Activated CD4-positive, alpha-beta memory T cell treated with anti-CD3 and anti-CD28 coated beads, Interleukin-2, amount 10 ng/mL, durations not matched to agents 7 days and 5 days (primary cell): ENCODE results near the gene FREM2. TPM values are rescaled to one million over a fixed set of nuclear protein-coding genes. Genes with fewer than 3 reads are reported as not detected.

ENCODE experiments used
- CTCF ChIA-PET: fragments of 350-600 bp; sonication (Branson Sonifier 250); formaldehyde crosslinking; loops from one replicate; lab custom pipeline; 2021; ENCODE audit warnings: antibody characterized with exemption, inconsistent platforms; lab: Charles Lee
- POLR2A ChIA-PET: fragments of 350-600 bp; sonication (Branson Sonifier 250); formaldehyde crosslinking; loops from one replicate; lab custom pipeline; 2021; ENCODE audit warnings: antibody characterized with exemption; lab: Charles Lee
- DNase-seq: peaks from one replicate; pipeline ENCODE4 v3.0.0-alpha.2; 2020
- H3K27ac Mint-ChIP-seq: one replicate; pipeline ENCODE4 v1.8.0; 2021; ENCODE audit warnings: mild to moderate bottlenecking, mixed read lengths
- H3K27me3 Mint-ChIP-seq: one replicate; pipeline ENCODE4 v1.8.0; 2021; ENCODE audit warnings: mixed read lengths
- H3K36me3 Mint-ChIP-seq: one replicate; pipeline ENCODE4 v1.8.0; 2021; ENCODE audit warnings: low read depth, mixed read lengths
- H3K4me1 Mint-ChIP-seq: one replicate; pipeline ENCODE4 v1.8.0; 2021; ENCODE audit warnings: mixed read lengths
- H3K4me3 Mint-ChIP-seq: one replicate; pipeline ENCODE4 v1.8.0; 2021; ENCODE audit warnings: mild to moderate bottlenecking, mixed read lengths
- H3K9me3 Mint-ChIP-seq: one replicate; pipeline ENCODE4 v1.8.0; 2021; ENCODE audit warnings: mixed read lengths
- total RNA-seq, 2 experiments: library from RNA; stranded (reverse); gene quantifications; one replicate each; pipeline ENCODE4 v1.2.3, GENCODE V29; 2021

Gene FREM2
- total RNA-seq, 2 experiments from 2014 or later = not detected

DNA sequence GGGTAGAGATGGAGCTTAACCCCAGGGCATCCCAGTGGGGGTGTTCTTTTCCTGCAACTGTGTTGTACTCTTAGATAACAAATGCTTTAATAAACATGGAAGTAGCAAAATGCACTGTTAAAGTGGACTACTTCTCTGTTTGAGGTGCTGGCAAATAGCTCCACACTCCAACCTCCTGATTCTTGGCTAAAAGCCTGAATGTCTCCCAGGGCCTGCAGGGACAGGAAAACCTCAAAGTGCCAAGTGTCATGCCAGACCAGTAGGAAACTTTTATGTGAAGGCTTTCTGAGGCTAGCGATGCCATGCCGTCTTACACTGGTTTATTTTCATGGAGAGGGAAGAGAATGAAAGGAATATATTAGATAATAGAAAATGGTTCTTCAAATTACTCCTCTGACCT lies 6.8 kb downstream of the FREM2 start:
- Mint-ChIP-seq H3K27ac (no peak overlapping the region), H3K9me3 (no peaks in the 10 kb centered on the region), H3K4me1 (no peaks in the 10 kb centered on the region), H3K36me3 (no peaks in the 10 kb centered on the region), H3K27me3 (no peaks in the 10 kb centered on the region), H3K4me3 (no peak overlapping the region)
- POLR2A ChIA-PET = no interaction called here
- no peak for DNase-seq
- CTCF ChIA-PET = no interaction called here

DNA sequence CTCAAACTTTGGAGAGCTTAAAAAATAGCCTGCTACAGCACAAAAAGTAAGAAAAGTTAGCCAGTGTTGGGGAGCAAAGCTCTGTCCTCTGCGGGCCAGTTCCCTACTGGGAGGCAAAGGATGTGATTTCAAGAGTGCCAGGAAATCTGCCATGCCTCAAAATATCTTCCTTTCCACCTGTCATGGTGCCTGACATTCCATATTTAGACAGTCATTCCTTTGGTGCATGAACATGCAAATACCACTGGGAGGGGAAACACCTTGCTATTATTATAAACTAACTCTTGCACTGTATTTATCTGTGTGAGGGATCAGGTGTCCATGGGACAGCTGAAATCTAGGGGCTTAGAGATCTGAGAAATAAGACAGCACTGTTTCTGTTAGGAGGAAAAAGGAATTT lies 10.3 kb downstream of the FREM2 start:
- no peaks in the 10 kb centered on the region for H3K4me1 Mint-ChIP-seq
- ChIA-PET POLR2A (no interaction called here), CTCF (no interaction called here)
- no peak overlapping the region for H3K27ac Mint-ChIP-seq
- no peaks in the 10 kb centered on the region for H3K9me3 Mint-ChIP-seq
- no peaks in the 10 kb centered on the region for H3K36me3 Mint-ChIP-seq
- H3K27me3 Mint-ChIP-seq = no peaks in the 10 kb centered on the region
- no peak overlapping the region for H3K4me3 Mint-ChIP-seq
- DNase-seq = no peak

GRCh38 chr13:38697628-38698333 lies 10.9 kb downstream of the FREM2 start:
- H3K4me1 Mint-ChIP-seq = no peaks in the 10 kb centered on the region
- no peaks in the 10 kb centered on the region for H3K27me3 Mint-ChIP-seq
- no peak overlapping the region for H3K4me3 Mint-ChIP-seq
- H3K36me3 Mint-ChIP-seq = no peaks in the 10 kb centered on the region
- DNase-seq = no peak
- no peaks in the 10 kb centered on the region for H3K9me3 Mint-ChIP-seq
- ChIA-PET CTCF (no interaction called here), POLR2A (no interaction called here)
- no peak overlapping the region for H3K27ac Mint-ChIP-seq

- DNase-seq = no peak
- no peaks in the 10 kb centered on the region for H3K9me3 Mint-ChIP-seq
- H3K27me3 Mint-ChIP-seq = no peaks in the 10 kb centered on the region
- H3K36me3 Mint-ChIP-seq = no peaks in the 10 kb centered on the region
- no peak overlapping the region for H3K4me3 Mint-ChIP-seq
- ChIA-PET POLR2A (no interaction called here), CTCF (no interaction called here)
- H3K4me1 Mint-ChIP-seq = no peaks in the 10 kb centered on the region
- H3K27ac Mint-ChIP-seq = no peak overlapping the region
These were observed 13.2 kb downstream of the FREM2 start for GRCh38 chr13:38700051-38700450.

DNA sequence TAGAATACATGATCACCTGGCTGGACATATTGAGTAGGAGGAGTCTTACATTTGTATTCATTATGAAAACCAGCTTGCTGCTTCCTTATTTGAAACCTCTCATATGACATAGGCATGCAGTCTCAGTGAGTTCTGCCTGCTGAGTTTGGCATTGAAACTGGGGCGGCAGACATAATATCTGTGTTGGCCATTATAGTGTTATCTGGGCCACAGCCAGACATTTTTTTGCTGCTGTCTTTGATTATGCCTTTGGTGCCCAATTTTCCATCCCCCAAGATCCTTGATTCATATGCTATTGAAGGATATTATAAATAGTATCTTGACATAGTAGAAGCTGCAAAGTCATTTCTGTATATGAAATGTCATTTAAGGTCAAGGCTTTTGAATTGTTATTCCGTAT lies 15.8 kb downstream of the FREM2 start:
- Mint-ChIP-seq H3K36me3 (no peaks in the 10 kb centered on the region), H3K4me1 (no peaks in the 10 kb centered on the region), H3K4me3 (no peak overlapping the region), H3K27me3 (no peaks in the 10 kb centered on the region), H3K9me3 (no peaks in the 10 kb centered on the region), H3K27ac (no peak overlapping the region)
- ChIA-PET CTCF (no interaction called here), POLR2A (no interaction called here)
- no peak for DNase-seq

- Mint-ChIP-seq H3K9me3 (no peaks in the 10 kb centered on the region), H3K36me3 (no peaks in the 10 kb centered on the region), H3K4me3 (no peak overlapping the region), H3K27me3 (no peaks in the 10 kb centered on the region), H3K27ac (no peak overlapping the region), H3K4me1 (no peaks in the 10 kb centered on the region)
- POLR2A ChIA-PET = no interaction called here
- CTCF ChIA-PET = no interaction called here
- no peak for DNase-seq
These were observed 16.4 kb downstream of the FREM2 start for GRCh38 chr13:38703255-38703654.

GRCh38 chr13:38705365-38705764 lies 18.5 kb downstream of the FREM2 start:
- no peak for DNase-seq
- Mint-ChIP-seq H3K4me3 (no peak overlapping the region), H3K4me1 (no peaks in the 10 kb centered on the region), H3K27ac (no peak overlapping the region), H3K9me3 (peaks cover 3% of the 10 kb centered on the region), H3K27me3 (no peaks in the 10 kb centered on the region), H3K36me3 (no peaks in the 10 kb centered on the region)
- CTCF ChIA-PET = no interaction called here
- POLR2A ChIA-PET = no interaction called here

- Mint-ChIP-seq H3K36me3 (no peaks in the 10 kb centered on the region), H3K27me3 (no peaks in the 10 kb centered on the region), H3K27ac (no peak overlapping the region), H3K4me3 (no peak overlapping the region), H3K9me3 (peaks cover 3% of the 10 kb centered on the region), H3K4me1 (no peaks in the 10 kb centered on the region)
- ChIA-PET CTCF (no interaction called here), POLR2A (no interaction called here)
- DNase-seq = no peak
These were observed 20.6 kb downstream of the FREM2 start for GRCh38 chr13:38707460-38707859.

DNA sequence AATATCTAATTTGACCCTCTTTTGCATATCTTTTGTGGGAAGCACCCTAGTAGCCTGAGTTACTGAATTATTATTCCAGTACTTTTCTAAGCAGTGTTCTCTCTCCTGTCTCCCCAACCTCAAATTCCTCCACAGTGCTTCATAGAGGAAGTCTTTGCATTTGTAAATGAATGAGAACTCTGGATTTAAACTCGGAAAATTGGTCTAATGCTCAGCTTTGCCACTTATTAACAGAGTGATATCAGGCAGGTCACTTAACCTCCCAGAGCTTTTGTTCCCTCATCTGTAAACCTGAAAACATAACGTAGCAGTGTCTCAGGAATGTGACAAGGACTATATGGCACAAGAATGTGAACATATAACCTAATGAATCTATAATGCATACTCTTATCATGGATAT lies 26.2 kb downstream of the FREM2 start:
- no peak overlapping the region for H3K4me3 Mint-ChIP-seq
- H3K27me3 Mint-ChIP-seq = no peaks in the 10 kb centered on the region
- no peaks in the 10 kb centered on the region for H3K4me1 Mint-ChIP-seq
- peaks cover 3% of the 10 kb centered on the region for H3K9me3 Mint-ChIP-seq
- DNase-seq = no peak
- CTCF ChIA-PET = no interaction called here
- POLR2A ChIA-PET = no interaction called here
- H3K27ac Mint-ChIP-seq = no peak overlapping the region
- H3K36me3 Mint-ChIP-seq = no peaks in the 10 kb centered on the region

GRCh38 chr13:38718374-38718773 lies 31.5 kb downstream of the FREM2 start:
- Mint-ChIP-seq H3K9me3 (no peaks in the 10 kb centered on the region), H3K27ac (no peak overlapping the region), H3K4me3 (no peak overlapping the region), H3K4me1 (no peaks in the 10 kb centered on the region), H3K36me3 (no peaks in the 10 kb centered on the region), H3K27me3 (peaks cover 2% of the 10 kb centered on the region)
- ChIA-PET POLR2A (no interaction called here), CTCF (no interaction called here)
- DNase-seq = no peak

DNA sequence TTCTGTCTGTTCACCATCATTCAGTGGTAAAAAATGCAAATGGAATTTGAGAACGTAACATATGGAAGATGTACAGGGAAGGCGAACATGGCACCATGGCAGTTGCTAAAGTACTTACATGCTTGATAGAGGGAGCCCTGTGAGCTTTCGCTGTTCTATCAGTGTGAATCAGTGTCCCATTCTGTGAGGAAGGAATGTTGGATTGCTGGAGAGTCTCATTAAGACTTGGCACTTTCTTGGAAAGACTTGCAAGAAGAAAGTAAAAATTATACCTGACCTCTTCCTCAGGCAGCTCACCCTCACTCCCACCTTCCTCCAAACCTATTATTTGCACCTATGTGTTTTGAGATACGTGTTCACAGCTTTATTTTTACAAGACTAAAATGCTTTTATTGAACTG lies 43.5 kb downstream of the FREM2 start:
- no peak for DNase-seq
- H3K27ac Mint-ChIP-seq = no peak overlapping the region
- no peaks in the 10 kb centered on the region for H3K9me3 Mint-ChIP-seq
- no peaks in the 10 kb centered on the region for H3K36me3 Mint-ChIP-seq
- POLR2A ChIA-PET = no interaction called here
- H3K27me3 Mint-ChIP-seq = no peaks in the 10 kb centered on the region
- CTCF ChIA-PET = no interaction called here
- no peaks in the 10 kb centered on the region for H3K4me1 Mint-ChIP-seq
- no peak overlapping the region for H3K4me3 Mint-ChIP-seq

GRCh38 chr13:38733146-38733545 lies 46.3 kb downstream of the FREM2 start:
- Mint-ChIP-seq H3K27ac (no peak overlapping the region), H3K9me3 (no peaks in the 10 kb centered on the region), H3K4me3 (no peak overlapping the region), H3K36me3 (no peaks in the 10 kb centered on the region), H3K27me3 (no peaks in the 10 kb centered on the region), H3K4me1 (no peaks in the 10 kb centered on the region)
- DNase-seq = no peak
- ChIA-PET POLR2A (no interaction called here), CTCF (no interaction called here)

- H3K4me3 Mint-ChIP-seq = no peak overlapping the region
- peaks cover 2% of the 10 kb centered on the region for H3K27me3 Mint-ChIP-seq
These were observed 49.0 kb downstream of the FREM2 start for GRCh38 chr13:38735665-38736440.

GRCh38 chr13:38743466-38743865 lies 56.6 kb downstream of the FREM2 start:
- DNase-seq = no peak
- ChIA-PET POLR2A (no interaction called here), CTCF (no interaction called here)
- Mint-ChIP-seq H3K27me3 (peaks cover 1% of the 10 kb centered on the region), H3K4me3 (no peak overlapping the region), H3K36me3 (no peaks in the 10 kb centered on the region), H3K9me3 (no peaks in the 10 kb centered on the region), H3K4me1 (no peaks in the 10 kb centered on the region), H3K27ac (no peak overlapping the region)

More at GRCh38 chr13:38735665-38736440, 49.0 kb downstream of the FREM2 start:
- Mint-ChIP-seq H3K4me1 (no peaks in the 10 kb centered on the region), H3K36me3 (no peaks in the 10 kb centered on the region), H3K27ac (no peak overlapping the region), H3K9me3 (no peaks in the 10 kb centered on the region)
- no peak for DNase-seq
- POLR2A ChIA-PET = no interaction called here
- CTCF ChIA-PET = no interaction called here
